GM21529 (cell line): ENCODE measurements around the gene FBN1.

ENCODE experiments used
- ATAC-seq: cut with Tn5 transposase; IDR thresholded peaks from one replicate; pipeline ENCODE4 v1.9.1; 2021; ENCODE audit not compliant: unreplicated experiment

FBN1 gene

DNA sequence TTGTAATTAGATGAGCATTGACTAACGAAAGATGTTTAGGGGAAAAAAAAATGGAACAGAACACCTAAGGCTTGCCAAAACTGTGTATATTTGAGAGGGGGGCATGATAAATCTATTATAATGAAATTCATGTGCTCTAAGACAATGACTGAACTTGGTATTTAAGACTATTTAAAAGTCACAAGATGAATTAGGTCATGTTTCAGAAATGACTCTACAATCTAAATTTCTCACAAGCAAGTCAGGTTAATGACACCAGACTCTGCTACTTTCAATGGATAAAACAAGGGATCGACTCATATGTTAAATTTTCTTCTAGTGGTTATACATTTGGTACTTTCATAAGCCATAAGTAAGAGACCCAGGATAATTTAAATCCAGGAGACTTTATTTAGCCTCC is 235.9 kb downstream of the FBN1 start:
- no peak for ATAC-seq

DNA sequence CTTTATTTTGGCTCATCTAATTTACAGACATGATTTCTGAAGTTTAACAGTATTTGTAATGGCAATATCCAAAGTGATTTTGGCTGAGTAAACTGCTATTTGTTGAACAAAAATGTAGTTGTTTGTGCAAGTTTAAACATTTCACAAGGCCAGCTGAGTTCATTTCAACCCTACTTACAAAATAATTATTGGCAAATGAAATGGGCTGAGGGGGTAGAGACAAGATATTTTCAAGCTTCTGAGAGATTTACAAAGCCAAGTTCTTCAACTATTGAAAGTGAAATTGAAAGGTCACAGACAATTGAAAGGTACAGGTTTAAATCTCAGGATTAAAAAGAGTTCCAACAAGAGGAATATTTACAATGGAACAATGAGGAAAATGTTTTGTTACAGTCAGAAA is 237.2 kb downstream of the FBN1 start:
- ATAC-seq: no peak

DNA sequence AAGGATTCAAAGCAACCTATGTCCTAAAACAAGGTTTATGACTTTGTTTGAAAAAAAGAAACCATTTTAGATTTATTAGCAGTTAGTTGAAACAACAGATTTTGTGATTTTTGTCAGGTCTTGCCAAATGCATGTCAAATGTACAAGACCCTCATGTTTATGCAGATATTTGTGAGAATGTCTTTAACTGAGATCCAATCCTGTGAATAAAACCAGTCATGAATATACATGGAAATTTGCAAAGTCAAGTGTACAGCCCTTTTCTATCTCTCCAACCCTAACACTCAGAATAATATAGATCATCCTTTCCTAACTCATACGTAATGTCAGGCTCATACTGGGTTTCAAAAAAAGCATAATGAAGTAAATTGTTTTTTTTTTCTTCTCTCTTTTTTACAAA is 237.9 kb downstream of the FBN1 start:
- no peak for ATAC-seq

DNA sequence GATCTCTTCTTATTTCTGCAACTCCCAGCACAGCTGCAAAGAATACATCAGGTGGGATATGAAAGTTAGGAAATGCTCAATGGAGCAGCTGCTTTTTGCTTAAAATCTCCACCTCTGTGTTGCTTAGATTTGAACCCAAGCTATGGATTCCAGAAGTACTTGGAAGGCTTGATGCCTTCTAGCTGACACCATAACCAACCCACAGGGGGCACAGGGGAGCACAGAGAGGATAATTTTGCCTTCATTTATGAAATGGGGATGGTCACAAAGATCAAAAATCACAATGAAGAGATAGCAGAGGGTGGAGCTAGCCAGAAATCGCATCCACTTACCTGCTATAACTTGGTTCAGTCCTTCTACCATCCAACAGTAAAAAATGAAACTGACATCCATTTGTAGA is 238.6 kb downstream of the FBN1 start:
- no peak for ATAC-seq

DNA sequence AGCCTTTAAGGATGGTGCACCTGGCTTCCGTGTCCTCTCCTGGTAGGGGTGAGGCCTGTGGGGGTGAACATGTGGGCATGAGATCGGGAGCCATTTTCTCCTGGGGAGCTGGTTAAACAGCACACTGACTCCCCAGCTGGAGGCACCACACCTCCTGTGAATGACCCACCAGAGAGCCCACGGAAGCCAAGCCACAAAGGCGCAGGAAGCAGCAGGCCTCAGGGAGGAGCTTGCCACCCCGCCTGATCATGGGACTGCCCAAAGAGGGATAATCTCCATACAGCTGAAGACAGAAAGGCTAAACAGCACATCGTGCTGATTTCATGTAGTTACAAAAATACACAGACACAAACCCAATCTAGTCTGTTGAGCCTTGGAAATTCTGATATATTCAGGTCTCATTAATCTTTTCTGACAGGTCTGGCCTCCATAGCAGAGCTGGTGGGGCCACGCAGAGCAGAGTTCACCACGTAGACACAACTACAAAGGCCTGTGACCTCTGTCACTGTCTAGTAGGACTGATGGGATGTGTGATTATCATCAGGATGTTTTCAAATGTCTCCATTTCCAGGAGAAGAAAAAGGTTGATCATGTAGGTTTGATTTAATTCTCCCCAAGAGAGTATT is 239.1 kb downstream of the FBN1 start:
- ATAC-seq: no peak

DNA sequence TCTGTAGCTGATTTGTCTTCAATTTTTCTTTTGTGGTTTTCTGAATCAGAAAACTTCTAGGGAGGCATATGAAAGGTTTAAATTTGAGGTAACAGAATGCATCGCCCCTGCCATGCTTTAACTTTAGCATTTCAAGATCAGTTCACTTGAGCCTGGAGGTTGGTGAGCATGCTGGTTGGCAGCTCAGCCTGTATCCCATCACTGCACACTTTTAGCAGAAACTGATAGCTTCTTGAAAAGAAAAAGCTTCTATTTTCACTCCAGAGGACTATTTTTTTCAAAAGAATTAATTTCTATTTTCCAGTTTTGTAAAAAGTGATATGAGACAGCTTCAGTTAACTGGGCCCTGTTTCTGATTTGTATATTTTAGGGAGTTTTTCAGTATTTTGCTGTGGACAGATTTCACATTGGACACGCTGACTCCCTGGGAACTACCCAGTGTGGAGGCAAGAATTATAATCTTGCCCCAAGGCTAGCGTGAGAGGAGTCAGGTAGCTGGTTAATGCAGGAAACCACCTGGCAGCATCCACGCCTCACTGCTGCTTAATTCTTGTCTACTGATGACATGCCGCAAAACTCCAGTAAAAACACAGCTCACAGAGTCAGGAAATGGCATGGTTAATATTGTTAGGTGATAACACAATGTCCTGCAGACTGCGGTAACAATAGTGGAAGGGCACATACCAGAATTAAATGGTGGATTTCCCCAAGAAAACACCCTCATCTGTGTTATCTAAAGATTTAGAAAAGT is 242.9 kb downstream of the FBN1 start:
- ATAC-seq: peak; percentile 70

DNA sequence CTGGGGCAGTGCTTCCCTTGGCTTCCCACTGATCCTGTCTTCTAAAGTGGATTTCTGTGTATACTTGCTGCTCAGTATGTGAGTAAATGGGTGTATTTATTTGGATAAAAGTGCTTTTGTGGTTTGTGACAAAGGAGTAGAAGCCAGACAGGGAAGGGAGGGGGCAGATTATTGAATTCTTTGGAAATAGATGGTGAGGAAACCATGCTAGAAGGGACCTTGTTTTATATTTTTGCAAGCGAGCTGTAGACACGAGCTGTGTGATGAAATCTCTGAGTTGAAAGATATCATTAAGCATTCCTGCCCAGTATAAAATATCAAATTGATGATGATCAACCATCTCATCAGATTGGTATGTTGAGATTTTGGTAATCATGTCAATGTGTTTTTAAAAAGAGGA is 245.4 kb downstream of the FBN1 start:
- no peak for ATAC-seq

DNA sequence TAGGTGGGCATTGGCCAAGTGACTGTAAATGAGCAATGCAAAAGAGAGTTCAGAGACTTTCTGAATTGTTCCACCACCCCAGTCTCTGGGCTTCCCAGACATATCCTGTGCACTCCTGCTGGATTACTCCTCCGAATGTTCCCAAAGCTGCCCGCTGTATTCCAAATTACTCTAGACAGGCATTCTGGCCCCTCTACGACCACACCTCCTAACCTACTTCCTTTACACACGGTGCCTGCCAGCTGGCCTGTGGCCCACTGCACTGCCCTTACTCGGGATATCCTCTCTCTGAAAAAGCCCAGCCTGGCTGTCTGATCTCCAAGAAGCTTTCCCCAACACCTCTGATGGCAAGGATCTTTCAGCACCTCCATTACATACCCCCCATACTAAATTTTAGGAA is 247.7 kb downstream of the FBN1 start:
- no peak for ATAC-seq

DNA sequence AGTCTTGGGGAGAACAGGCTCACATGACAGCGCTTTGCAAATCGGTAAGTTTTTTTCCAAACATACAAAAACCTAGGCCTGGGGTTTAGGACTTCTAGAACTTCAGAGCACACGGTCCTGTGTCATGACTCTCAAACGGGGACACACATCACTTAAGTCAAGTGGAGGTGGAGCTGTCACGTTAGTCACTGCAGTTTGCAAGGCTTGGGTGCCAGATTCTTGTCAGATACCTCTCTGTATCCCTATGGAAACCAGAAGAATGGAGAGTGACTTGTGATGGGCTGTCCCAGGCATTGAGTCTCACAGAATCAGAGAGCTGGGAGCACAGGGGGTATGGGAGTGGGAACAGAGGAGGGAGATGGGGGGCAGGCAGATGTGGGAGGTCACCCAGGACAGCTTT is 249.5 kb downstream of the FBN1 start:
- ATAC-seq: no peak

DNA sequence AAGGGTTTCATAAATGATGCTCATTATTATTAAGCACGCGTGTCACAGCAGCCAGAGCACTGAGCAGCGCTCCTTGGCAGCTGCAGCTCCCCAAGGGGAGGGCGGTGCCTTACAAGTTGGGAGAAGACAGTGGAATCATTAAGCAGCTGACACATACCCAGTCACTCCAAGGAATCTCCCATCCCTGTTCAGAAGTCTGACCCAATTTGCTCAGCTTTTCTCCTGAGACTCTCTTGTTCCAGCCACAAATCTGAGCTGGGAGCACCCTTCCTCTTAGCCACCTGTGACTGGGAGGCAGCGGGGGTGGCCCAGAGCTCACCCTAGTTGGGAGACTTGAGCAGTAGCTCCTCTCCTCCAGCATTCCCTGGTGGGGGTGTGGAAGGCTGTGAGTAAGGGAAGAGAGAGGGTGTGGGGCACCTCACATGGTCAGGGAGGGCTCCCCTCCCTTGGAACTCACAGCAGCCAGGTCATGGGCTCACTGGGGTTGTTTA is 249.9 kb downstream of the FBN1 start:
- no peak for ATAC-seq

DNA sequence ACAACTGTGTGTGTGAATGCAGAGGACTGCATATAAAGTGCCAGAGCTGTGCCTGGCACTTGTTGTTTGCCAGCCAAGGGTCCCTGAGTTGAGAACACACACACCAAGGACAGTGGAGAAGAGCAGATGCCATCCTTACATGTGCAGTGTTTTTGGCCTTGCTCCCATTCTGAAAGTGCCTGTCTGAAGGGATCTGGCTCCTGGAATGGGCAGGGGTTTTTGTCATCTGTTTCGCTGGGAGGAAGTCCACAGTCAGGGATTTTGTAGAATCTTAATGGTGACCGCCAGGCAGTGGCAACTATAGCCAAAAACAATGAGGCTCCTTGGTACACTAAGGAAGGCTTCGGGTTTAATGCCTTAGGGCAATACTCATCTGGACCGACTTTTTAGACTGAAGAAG is 250.5 kb downstream of the FBN1 start:
- ATAC-seq: no peak

DNA sequence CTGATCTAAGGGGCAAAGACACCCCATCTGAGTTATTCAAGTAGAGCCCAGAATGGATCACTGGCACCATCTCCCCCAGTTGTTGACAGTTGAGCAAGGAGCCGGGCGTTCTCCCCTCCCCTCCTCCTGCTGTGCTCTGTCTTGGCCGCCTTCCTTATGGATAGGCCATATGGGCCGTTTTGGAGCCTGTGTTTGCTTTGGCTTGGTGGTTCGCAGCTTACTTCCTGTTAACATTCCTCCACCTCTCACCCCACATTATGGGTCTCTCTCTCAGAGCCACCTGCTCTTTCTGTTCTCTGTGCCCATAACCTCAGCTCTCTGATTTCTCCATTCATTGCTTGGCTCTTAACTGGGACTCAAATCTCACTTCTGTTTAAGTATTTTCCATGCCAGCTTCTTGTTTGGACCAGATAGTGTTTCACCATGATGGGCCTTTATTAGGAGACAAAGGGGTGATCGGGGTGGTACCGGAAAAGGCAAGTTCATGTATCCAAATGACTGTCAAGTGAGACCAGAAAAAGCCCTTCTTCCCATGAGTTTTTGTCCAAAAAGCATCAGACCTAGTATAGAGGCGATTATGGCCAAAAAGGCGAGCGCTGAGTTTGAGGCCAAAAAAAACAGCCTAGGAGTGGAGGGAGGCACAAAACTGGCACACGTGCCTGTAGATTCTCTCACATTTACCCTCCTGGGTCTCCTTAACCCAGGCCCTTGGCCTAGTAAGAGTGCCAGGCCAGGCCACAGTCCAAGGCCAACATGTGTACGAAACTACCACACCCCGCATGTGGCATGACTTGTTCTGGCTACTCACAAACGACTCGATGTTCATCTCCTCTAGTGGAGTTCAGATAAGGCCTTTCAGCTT is 251.6 kb downstream of the FBN1 start:
- no peak for ATAC-seq

DNA sequence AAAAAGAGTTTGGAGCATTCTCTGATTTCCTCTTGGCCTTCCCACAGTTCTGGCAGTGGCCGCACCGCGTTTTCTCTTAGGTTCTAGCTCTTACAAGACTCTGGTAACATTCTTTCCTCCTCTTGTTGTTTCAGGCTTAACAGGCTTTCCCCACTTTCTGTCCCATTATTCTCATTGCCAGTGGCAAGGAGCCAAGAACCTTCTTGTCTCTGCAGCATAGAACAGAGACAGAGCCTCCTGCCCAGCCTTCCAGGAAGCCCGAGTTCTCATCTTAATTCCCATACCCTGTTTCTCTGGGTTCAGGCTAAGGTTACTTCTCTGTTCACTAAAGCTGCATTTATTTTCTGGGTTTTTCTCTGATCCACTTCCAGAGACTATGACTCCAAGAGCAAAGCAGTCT is 253.2 kb downstream of the FBN1 start:
- no peak for ATAC-seq

DNA sequence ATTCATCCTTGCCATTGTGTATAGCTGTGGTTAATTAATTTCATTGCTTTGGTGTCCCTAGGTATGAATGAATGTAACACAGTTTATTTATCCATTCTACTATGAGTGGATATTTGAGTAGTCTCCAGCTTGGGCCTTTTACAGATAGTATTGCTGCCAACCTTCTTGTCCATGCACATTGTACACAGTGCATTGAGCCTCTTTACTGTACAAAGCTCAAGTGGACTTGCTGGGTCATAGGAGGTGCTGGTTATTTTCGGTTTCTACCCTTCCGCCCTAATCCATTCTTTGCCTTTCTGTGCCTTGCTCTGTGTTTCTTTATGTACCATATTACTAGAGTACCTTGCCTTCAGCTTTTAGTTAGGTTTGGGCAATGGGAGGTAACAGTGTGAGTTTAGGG is 253.6 kb downstream of the FBN1 start:
- ATAC-seq: no peak

DNA sequence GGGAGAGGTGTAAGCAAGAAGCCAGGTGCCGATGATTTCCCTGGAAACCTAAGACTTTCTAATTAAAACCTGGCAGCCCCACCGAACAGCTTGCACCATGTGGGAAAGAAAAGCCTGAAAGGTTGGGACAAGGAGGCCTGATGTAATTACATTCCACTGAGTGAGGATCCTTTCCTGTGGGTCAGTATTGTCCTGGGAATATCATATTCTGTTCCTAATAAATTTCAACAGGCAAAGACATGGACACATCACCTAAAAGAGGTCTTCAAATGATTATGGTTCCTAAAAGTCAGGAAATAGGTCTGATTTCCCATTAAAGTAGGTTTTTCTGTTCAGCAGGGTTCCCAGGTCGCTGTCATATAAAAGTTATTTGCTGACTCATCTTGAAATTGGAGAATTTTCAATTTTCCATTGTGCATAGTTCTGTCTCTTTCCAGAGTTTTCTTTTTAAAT is 255.8 kb downstream of the FBN1 start:
- no peak for ATAC-seq

DNA sequence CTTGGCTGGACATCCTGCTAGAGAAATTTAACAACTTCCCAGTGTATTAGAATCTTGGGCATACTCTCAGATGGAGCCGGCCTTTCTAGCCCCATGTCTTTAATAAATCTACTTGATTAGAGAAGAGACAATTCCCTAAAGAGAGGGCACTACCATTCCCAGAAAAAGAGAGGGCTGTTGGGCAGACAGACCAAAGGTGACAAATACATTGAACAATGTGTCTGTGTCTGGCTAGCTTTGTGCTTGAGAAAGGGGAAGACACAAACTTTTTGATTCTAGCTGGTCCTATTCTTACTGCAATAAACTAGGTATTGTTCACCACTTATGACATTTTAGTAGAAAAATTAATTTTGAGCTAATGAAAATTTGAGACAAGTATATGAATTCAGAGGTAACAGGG is 256.6 kb downstream of the FBN1 start:
- no peak for ATAC-seq

DNA sequence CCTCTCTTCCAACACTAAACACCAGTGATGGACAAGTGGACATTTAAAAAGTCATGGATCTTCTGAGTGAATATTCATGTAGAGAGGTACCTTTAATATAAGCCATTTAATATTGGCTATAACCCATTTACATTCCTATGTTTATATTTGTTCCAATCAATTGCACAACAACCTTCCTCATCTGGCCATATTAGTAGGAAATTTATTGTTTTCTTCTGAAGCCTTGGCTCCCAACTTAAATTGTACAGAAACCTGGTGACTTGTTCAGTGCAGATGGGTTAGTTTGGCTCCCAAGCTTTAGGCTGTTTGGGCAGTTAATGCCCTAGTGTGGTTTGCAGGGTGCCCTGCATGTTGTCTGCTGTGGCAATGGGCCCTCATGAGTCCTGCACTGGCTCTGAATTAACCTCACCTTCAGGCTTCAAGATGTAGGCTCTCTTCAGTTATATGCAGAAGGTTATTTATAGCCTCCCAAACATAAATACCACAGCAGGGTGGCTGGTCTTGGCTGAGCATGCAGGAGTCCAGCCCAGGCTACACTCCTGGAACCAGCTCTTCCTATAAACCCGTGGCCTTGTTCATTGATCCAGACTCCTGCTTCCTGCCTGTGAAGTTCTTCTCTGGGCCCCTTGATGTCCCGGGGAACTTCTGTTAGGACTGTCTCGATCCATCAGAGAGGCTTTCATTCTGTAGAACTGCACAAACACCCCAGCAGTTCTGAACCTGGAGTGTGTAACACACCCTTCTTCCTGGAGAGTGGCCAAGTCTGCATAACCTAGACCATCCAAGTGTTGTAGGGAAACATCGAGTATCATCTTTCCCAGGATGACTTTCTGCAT is 257.3 kb downstream of the FBN1 start:
- ATAC-seq: no peak

DNA sequence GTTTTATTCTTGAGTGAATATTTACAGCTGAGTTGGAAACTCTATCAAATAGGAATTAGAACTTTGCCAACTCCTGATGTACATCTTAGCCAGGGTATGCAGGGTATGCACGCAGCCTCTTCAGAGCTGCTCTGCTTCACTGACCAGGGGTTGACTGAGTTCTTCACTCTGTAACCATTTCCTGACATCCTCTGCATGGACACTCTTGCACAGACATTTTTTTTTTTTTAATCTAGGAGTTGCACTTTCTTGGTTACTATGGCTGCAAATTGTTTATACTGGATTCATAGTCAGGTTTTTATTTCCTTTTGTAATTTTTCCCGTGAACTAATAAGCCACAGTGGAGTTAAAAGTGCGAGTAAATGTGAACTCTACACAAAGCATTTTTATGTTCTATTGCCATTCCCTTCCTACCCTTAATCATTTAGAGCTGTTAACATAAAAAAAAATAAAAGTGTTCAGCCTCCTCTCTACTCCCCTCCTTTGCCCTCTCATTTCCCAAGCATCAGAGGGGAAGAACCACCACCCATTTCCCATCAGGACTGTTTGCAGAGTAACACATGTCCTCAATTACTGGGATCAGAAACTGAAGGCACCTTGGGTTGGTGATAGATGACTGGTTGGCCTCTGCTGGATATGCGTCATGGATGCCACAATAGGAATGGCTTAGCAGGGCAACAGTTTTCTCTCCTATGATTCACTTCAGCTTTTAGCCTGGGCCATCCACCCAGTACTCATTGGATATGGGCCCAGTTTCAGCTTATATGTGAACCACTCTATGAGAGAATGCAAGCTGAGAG is 260.3 kb downstream of the FBN1 start:
- no peak for ATAC-seq

DNA sequence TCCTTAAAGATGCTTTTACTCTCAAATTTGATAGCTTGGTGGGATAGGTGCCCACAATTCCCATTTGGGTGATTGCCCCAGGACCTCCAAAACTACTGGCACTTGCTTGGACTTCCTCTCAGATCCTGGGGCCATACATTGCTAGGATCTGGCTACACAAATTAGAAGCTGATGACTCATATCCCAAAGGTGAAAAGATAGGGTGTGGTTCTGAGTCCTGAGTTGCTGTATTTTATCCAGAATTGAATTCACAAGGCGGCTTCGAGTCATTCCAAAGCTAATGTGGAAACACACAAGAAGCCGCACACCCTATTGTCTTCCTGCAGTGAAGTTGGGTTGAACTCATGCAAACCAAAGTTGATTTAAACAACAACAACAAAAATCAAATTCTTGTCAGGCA is 260.9 kb downstream of the FBN1 start:
- ATAC-seq: no peak

DNA sequence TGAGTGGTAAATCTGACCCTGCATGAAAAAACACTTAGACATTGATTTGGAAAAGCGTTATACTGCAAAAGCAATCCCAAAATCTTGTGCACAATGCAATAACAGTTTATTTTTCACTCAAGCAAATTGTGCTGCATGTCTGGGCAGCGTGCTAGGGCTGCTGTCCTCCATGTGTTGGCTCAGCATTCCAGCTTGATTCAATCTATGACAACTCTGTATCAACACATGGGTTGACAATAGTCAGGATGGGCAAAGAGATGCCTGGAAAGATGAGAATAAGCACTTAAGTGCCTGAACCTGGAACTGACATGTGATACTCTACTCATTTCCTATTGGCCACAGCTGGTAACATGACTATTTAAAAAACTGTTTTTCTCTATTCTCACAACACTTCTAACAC is 262.5 kb downstream of the FBN1 start:
- no peak for ATAC-seq
